HUES48 (cell line): Measurements from ENCODE around the gene UGT1A9.

Experiments used
- H3K27ac ChIP-seq: one replicate; pipeline ENCODE4 v1.7.0; 2013; ENCODE audit warnings: low read depth, low read length, inconsistent platforms
- H3K27me3 ChIP-seq: 2 replicates; pipeline ENCODE4 v1.6.1; 2013; ENCODE audit warnings: mild to moderate bottlenecking, low read length; ENCODE audit not compliant: control insufficient read depth, insufficient read depth
- H3K36me3 ChIP-seq: 2 replicates; pipeline ENCODE4 v1.6.1; 2013; ENCODE audit warnings: low read length; ENCODE audit not compliant: control insufficient read depth, insufficient read depth
- H3K4me1 ChIP-seq: 2 replicates; pipeline ENCODE4 v1.6.1; 2013; ENCODE audit warnings: mild to moderate bottlenecking, low read length; ENCODE audit not compliant: control insufficient read depth, insufficient read depth
- H3K4me3 ChIP-seq: 2 replicates; pipeline ENCODE4 v1.5.1; 2013; ENCODE audit warnings: mild to moderate bottlenecking, low read depth, low read length
- H3K9ac ChIP-seq: 2 replicates; pipeline ENCODE4 v1.6.1; 2013; ENCODE audit warnings: mild to moderate bottlenecking, low read depth, low read length, moderate library complexity
- H3K9me3 ChIP-seq: 2 replicates; pipeline ENCODE4 v1.6.1; 2013; ENCODE audit warnings: low read length; ENCODE audit not compliant: control insufficient read depth, insufficient read depth

The UGT1A9 gene

DNA sequence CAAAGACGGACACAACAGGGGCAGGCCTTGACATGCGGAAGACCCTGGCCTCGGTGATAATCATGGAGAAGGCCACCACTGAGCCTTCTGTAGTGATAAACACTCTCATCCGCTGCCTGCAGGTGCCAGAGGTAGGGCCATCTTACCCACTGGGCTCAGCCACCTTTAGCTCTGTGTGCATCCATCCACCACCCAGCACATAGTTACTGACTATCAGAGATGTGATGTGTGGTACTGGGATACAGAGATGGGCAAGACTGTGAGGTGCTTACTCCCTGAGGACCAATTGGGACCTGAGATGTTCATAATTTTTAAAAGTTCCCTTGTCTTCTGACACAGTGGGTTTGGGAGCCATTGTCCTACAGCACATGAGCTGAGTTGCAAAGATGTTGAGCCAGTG lies 108.0 kb downstream of the UGT1A9 start:
- H3K36me3 ChIP-seq = no peaks in the 10 kb centered on the region

DNA sequence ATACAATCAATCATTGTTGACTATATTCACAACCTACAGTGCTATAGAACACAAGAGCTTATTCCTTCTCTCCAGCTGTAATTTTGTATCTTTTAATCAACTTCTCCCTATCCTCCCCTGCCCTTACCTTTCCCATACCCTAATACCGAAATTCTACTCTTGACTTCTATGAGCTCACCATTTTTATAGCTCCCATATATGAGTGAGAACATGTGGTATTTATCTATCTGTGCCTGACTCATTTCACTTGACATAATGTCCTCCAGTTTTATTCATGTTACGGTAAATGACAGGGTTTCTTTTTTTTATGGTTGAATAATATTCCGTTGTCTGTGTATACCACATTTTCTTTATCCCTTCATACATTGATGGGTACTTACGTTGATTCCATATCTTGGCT lies 109.1 kb downstream of the UGT1A9 start:
- peaks cover 21% of the 10 kb centered on the region for H3K9me3 ChIP-seq

More for the DNA sequence above, 108.0 kb downstream of the UGT1A9 start:
- Histone ChIP-seq H3K4me1 (no peaks in the 10 kb centered on the region), H3K27me3 (no peaks in the 10 kb centered on the region), H3K4me3 (no peak overlapping the region), H3K9me3 (peaks cover 26% of the 10 kb centered on the region), H3K27ac (no peak overlapping the region), H3K9ac (no peak overlapping the region)

DNA sequence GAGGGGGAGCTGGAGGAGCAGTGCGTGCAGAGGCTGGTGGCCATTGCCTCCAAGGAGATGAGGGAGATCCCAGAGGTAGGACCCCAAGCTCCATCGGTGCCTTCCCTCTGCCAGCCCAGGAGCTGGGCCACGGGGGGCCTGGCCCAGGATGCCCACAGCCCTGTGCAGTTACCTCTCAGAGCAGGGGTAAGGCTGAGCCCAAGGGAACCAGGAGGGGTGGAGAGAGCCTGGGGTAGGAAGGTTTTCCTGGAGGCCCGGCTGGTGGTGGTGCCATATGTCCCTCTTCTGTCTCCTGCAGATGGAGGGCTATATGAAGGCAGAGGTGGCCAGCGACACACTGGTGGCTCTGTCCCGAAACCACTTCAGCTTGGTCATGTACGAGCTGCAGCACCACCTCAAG lies 117.9 kb downstream of the UGT1A9 start:
- no peaks in the 10 kb centered on the region; the same call in 1 of the 2 replicates for H3K9me3 ChIP-seq
- H3K4me1 ChIP-seq = no peaks in the 10 kb centered on the region
- no peak overlapping the region for H3K4me3 ChIP-seq
- H3K27me3 ChIP-seq = no peaks in the 10 kb centered on the region
- no peak overlapping the region for H3K9ac ChIP-seq
- no peaks in the 10 kb centered on the region for H3K36me3 ChIP-seq
- no peak overlapping the region for H3K27ac ChIP-seq

More for the DNA sequence above, 109.1 kb downstream of the UGT1A9 start:
- Histone ChIP-seq H3K27me3 (no peaks in the 10 kb centered on the region), H3K9ac (no peak overlapping the region), H3K27ac (no peak overlapping the region), H3K4me1 (no peaks in the 10 kb centered on the region), H3K36me3 (no peaks in the 10 kb centered on the region), H3K4me3 (no peak overlapping the region)

DNA sequence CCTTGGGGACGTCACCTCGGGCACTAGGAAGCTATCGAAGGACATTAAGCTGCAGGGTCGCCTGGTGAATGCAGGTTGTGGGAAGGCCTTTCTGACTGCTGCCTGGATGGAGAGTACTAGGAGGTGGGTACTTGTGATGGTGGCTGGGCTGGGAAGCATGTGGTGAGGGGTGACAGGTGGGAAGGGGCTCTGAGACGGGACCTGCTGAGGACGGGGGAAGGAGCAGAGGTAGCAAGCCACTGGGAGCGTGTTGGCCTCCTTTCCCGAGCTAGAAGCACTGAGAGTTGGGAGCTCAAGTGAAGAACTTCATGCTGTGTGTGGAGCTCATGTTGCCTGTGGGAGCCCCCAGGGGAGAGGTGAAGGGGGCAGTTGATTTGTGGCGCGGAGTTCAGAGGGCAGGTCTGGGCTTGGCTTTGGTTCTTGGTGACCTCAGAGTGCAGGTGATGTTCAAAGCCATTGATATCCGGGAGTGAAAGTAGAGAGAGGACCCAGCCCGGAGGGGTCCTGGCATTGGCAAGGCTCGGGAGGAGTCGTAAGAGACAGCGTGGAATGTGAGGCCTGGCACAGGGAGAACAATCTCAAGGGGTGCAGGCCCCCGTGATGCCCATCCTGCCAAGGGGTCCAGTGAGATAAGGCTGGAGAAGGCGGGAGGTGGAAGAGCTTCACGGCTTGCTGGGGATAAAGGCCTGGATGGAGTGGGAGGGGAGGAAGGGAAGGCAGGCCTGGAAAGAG lies 119.6 kb downstream of the UGT1A9 start:
- H3K4me3 ChIP-seq = no peak overlapping the region
- H3K27me3 ChIP-seq = no peaks in the 10 kb centered on the region
- no peaks in the 10 kb centered on the region for H3K36me3 ChIP-seq
- no peaks in the 10 kb centered on the region for H3K9me3 ChIP-seq
- no peaks in the 10 kb centered on the region for H3K4me1 ChIP-seq
- H3K9ac ChIP-seq = no peak overlapping the region
- H3K27ac ChIP-seq = no peak overlapping the region

DNA sequence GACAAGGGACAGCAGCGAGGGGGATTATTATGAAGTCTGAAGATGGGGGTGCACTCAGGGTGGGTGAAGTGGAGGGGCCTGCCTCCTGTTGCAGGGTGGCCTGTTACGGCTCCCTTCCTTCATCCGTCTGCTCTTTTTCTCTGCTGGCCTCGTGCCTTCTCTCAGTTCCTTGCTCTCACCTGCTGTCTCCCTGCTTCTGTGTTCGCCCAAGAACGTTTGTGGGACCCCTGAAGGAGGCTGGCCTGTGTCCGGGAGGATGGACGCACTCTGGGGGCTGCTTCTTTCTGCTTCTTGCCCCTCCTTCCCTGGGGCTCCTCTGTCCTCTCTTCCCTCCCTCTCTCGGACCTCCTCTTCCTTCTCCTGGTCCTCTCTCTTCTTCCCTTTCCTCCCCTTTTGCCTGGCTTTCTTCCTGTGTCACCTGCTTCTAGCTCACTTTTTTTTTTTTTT lies 120.2 kb downstream of the UGT1A9 start:
- H3K36me3 ChIP-seq = no peaks in the 10 kb centered on the region
- no peaks in the 10 kb centered on the region for H3K4me1 ChIP-seq
- H3K4me3 ChIP-seq = no peak overlapping the region
- no peaks in the 10 kb centered on the region for H3K9me3 ChIP-seq
- no peak overlapping the region for H3K9ac ChIP-seq
- H3K27me3 ChIP-seq = no peaks in the 10 kb centered on the region
- no peak overlapping the region for H3K27ac ChIP-seq

DNA sequence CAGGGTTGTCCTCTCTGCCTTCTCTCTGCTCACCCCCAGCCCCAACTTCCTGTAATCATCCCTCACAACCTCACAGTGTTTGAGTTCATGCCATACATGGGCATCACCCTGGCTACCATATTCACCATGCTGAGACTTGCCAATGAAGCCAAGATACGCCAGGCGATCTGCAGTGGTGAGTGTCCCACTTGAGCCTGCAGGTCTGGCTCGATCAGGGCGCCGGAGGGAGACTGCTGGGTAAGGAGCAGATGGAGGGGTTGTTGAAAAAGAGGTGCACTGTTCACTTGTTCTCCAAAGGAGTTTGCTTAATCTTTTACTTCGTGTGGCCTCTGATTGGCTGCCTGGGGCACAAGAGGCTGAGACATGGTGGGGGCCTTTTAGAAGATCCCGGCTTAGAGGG lies 121.0 kb downstream of the UGT1A9 start:
- Histone ChIP-seq H3K9ac (no peak overlapping the region), H3K36me3 (no peaks in the 10 kb centered on the region), H3K9me3 (0 out of 2 replicates have a peak, but pooled peaks cover under 1% of the 10 kb centered on the region), H3K4me1 (no peaks in the 10 kb centered on the region), H3K4me3 (no peak overlapping the region), H3K27ac (no peak overlapping the region), H3K27me3 (no peaks in the 10 kb centered on the region)

DNA sequence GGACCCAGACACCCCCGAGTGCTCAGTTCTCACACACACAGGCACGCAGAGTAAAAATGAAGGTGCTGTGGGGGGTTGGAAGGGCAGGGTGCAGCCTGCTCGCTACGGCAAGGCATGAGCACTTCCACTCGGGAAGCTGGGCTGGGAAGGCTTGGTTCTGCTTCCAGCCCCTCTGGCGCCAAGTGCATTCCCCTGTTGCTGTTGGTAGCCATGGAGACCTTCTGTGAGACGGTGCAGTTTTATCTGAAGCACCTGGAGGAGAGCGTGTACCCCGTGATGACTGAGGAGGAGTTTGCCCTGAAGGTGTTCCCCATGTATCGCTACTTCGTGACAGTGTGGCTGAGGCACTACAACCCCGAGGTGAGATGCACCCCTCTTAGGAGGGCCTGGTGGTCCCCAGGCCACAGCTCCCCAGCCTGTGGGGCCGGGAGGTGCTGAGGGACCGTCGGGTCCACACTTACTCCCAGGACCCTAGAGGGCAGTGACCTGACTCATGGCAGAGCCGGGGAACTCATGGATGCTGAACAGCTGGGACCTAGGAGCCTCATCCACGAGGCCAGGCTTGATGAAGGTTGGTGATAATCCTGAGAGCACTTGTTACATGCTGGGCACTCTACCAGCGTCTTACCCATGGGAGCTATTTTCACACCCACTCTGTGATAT lies 121.9 kb downstream of the UGT1A9 start:
- H3K36me3 ChIP-seq = no peaks in the 10 kb centered on the region
- no peak overlapping the region for H3K27ac ChIP-seq
- 0 out of 2 replicates have a peak, but pooled peaks cover 6% of the 10 kb centered on the region for H3K9me3 ChIP-seq
- H3K9ac ChIP-seq = no peak overlapping the region
- H3K27me3 ChIP-seq = no peaks in the 10 kb centered on the region
- no peaks in the 10 kb centered on the region for H3K4me1 ChIP-seq
- H3K4me3 ChIP-seq = no peak overlapping the region

DNA sequence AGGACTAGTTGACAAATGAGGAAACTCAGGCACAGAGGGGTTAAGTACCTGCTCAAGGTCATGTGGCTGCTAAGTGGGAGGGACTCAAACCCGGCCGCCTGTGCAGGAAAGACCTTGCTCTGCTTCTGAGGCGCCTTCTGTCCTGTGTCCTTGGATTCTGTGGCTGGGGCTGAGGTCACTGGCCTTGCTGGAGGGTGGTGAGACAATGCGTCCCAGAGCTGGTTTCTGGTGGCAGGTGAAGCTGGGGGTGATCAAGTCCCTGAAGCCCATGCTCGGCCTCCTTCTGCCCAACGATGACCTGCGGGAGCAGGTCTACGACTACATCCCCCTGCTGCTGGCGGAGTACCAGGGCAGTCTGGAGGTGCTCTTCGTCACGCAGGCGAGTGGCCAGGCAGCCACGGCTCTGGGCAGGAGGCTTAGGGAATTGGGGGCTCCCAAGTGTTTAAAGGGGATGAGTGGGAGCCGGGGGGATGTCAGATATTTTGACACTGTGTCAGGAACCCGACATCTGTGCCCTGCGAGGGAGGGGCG lies 122.5 kb downstream of the UGT1A9 start:
- Histone ChIP-seq H3K27ac (no peak overlapping the region), H3K4me1 (no peaks in the 10 kb centered on the region), H3K36me3 (no peaks in the 10 kb centered on the region), H3K9ac (no peak overlapping the region), H3K4me3 (no peak overlapping the region), H3K9me3 (peaks cover 6% of the 10 kb centered on the region; the same call in 1 of the 2 replicates), H3K27me3 (no peaks in the 10 kb centered on the region)

DNA sequence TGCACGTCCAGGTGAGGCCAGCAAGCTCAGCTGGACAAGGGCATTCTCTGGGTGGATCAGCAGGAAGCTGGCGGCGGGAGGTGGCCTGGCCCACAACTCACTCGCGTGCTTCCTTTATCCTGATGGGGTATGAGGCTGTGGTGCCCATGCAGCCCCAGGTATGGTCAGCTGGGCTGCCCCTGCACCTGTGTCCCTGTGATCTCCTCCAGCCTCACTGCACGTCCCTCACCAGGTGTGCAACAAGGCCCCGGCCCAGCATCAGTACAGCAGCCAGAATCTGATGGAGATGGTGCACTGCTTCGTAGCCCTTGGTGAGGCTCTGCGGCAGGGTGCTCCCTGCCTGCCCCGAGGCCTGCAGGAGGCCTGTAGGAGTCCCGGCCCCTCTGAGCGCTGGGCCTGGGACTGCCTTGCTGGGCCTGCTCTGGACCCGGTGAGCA lies 124.1 kb downstream of the UGT1A9 start:
- Histone ChIP-seq H3K27me3 (no peaks in the 10 kb centered on the region), H3K9me3 (peaks cover 6% of the 10 kb centered on the region; the same call in 1 of the 2 replicates), H3K36me3 (no peaks in the 10 kb centered on the region)

DNA sequence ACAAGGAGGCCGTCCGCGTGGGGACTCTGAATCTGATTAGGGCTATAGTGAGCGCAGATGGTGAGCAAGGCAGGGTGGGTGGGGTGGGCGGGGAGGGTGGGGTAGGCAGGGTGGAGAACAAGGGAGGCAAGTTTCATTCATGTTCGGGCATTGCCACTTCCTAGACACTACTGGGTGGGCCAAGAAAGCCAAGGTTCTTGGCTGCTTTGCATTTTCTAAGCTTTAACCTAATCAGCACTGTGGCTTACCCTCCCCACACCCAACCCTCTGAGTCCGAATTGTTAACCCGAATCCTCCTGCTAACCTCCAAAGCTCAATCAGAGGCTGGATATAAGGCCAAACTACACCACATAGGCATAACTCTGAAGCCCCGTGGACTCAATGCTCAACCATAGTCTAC lies 124.6 kb downstream of the UGT1A9 start:
- Histone ChIP-seq H3K9me3 (peaks cover 6% of the 10 kb centered on the region), H3K4me1 (no peaks in the 10 kb centered on the region), H3K4me3 (no peak overlapping the region), H3K36me3 (no peaks in the 10 kb centered on the region), H3K27me3 (no peaks in the 10 kb centered on the region), H3K27ac (no peak overlapping the region), H3K9ac (no peak overlapping the region)

More for the DNA sequence above, 124.1 kb downstream of the UGT1A9 start:
- Histone ChIP-seq H3K4me3 (no peak overlapping the region), H3K9ac (no peak overlapping the region), H3K27ac (no peak overlapping the region), H3K4me1 (no peaks in the 10 kb centered on the region)
